Kidney epithelial cell (primary cell): ENCODE measurements around the gene EFCAB8. TPM values are rescaled to one million over a fixed set of nuclear protein-coding genes. Genes with fewer than 3 reads are reported as not detected.
"Not testable (repeated sequence)": the region's sequence is repeated elsewhere in the genome, so short reads cannot be mapped to it uniquely, and the experiment has no call there.

Source experiments
- DNase-seq: peaks from one replicate; pipeline ENCODE4 v3.0.0-alpha.2; 2010; ENCODE audit warnings: low read depth
- H3K27me3 ChIP-seq: 2 replicates; pipeline ENCODE4 v1.6.0; 2011; ENCODE audit warnings: low read length; ENCODE audit not compliant: control insufficient read depth, insufficient read depth
- H3K36me3 ChIP-seq: 2 replicates; pipeline ENCODE4 v1.5.1; 2011; ENCODE audit warnings: low read length; ENCODE audit not compliant: control insufficient read depth, insufficient read depth
- H3K4me3 ChIP-seq: 2 replicates; pipeline ENCODE4 v1.5.1; 2011; ENCODE audit warnings: low read depth, mild to moderate bottlenecking, control low read depth, low read length
- CTCF ChIP-seq: IDR thresholded peaks from 2 replicates; pipeline ENCODE4 v1.5.1; 2011; ENCODE audit warnings: mild to moderate bottlenecking, moderate library complexity, low read length, control low read depth, inconsistent platforms; ENCODE audit not compliant: insufficient read depth, poor library complexity, severe bottlenecking
- total RNA-seq: library from RNA; depleted of rRNA; stranded (reverse); fragments of >200 nt; gene quantifications from 2 replicates; pipeline ENCODE4 v1.2.3, GENCODE V29; 2015

The EFCAB8 gene
- total RNA-seq, 1 donor from 2014 or later = not detected

GRCh38 chr20:32943490-32944052 is 84.8 kb downstream of the EFCAB8 start:
- no peak for TF ChIP-seq CTCF
- no peak for DNase-seq
- Histone ChIP-seq H3K27me3 (no peaks in the 10 kb centered on the region), H3K4me3 (no peak overlapping the region), H3K36me3 (no peaks in the 10 kb centered on the region)

- peaks cover 3% of the 10 kb centered on the region for H3K27me3 ChIP-seq
- peak; percentile 59 for TF ChIP-seq CTCF
- H3K4me3 ChIP-seq = no peak overlapping the region
- H3K36me3 ChIP-seq = no peaks in the 10 kb centered on the region
- DNase-seq = peak; percentile 2
Measured at GRCh38 chr20:32945710-32946221, 87.0 kb downstream of the EFCAB8 start.

- Histone ChIP-seq H3K27me3 (peaks cover 3% of the 10 kb centered on the region), H3K4me3 (no peak overlapping the region), H3K36me3 (no peaks in the 10 kb centered on the region)
- no peak for DNase-seq
- TF ChIP-seq CTCF = no peak
Measured at GRCh38 chr20:32946629-32947028, 87.9 kb downstream of the EFCAB8 start.

- H3K36me3 ChIP-seq, DNase-seq, H3K27me3 ChIP-seq, H3K4me3 ChIP-seq: not testable (repeated sequence)
Measured at GRCh38 chr20:32950539-32950938, 91.8 kb downstream of the EFCAB8 start.

GRCh38 chr20:32957459-32957858 is 98.7 kb downstream of the EFCAB8 start:
- no peak for TF ChIP-seq CTCF
- no peaks in the 10 kb centered on the region for H3K36me3 ChIP-seq
- no peaks in the 10 kb centered on the region for H3K27me3 ChIP-seq
- H3K4me3 ChIP-seq = no peak overlapping the region
- DNase-seq = peak; percentile 2

- DNase-seq = no peak
- Histone ChIP-seq H3K4me3 (no peak overlapping the region), H3K27me3 (no peaks in the 10 kb centered on the region), H3K36me3 (no peaks in the 10 kb centered on the region)
- no peak for TF ChIP-seq CTCF
Measured at GRCh38 chr20:32958574-32958973, 99.9 kb downstream of the EFCAB8 start.
